ENCODE measurements around the gene SERHL2.

- TF ChIP-seq POLR2AphosphoS5 (IDR thresholded peaks at IDR 0.05; ENCODE audit: low read depth, low read length) (no peak), POLR2A (IDR thresholded peaks at IDR 0.05; ENCODE audit: low read depth, low read length) (no peak), TAF1 (IDR thresholded peaks at IDR 0.05; ENCODE audit: borderline replicate concordance, low read depth, low read length) (no peak)
Observed at GRCh38 chr22:42560781-42561180, 7.0 kb downstream of the SERHL2 start.
